HG03159 (cell line): ENCODE measurements around the gene NDUFA3.

ENCODE experiments used
- ATAC-seq: cut with Tn5 transposase; IDR thresholded peaks from one replicate; pipeline ENCODE4 v1.9.1; 2021; ENCODE audit warnings: mild to moderate bottlenecking, moderate library complexity; ENCODE audit not compliant: unreplicated experiment

The NDUFA3 gene

GRCh38 chr19:54107876-54108490, 5.3 kb downstream of the NDUFA3 start:
- no peak for ATAC-seq

- ATAC-seq, result no peak
Measured at GRCh38 chr19:54108496-54108895, 5.8 kb downstream of the NDUFA3 start.

- no peak for ATAC-seq
Measured at GRCh38 chr19:54109651-54110050, 7.0 kb downstream of the NDUFA3 start.

- ATAC-seq, result no peak
Measured at GRCh38 chr19:54114340-54115108, 11.9 kb downstream of the NDUFA3 start.

- peak; percentile 78 for ATAC-seq
Measured at GRCh38 chr19:54115109-54116063, 12.7 kb downstream of the NDUFA3 start, which contains the start of the genes PRPF31 and TFPT. PRPF31 (plus strand) TSS chr19:54115754; CDS start chr19:54118279, 2,525 bp downstream. TFPT (minus strand) TSS chr19:54115657; CDS start chr19:54115269, 388 bp downstream.

GRCh38 chr19:54121259-54121658, 18.6 kb downstream of the NDUFA3 start:
- no peak for ATAC-seq

- no peak for ATAC-seq
Measured at GRCh38 chr19:54123682-54124081, 21.0 kb downstream of the NDUFA3 start.

GRCh38 chr19:54124393-54124792, 21.7 kb downstream of the NDUFA3 start:
- ATAC-seq, result no peak

GRCh38 chr19:54125713-54126112, 23.1 kb downstream of the NDUFA3 start:
- no peak for ATAC-seq

- no peak for ATAC-seq
Measured at GRCh38 chr19:54127688-54128440, 25.2 kb downstream of the NDUFA3 start.

GRCh38 chr19:54128441-54128725, 25.7 kb downstream of the NDUFA3 start:
- no peak for ATAC-seq

GRCh38 chr19:54128796-54129616, 26.4 kb downstream of the NDUFA3 start:
- no peak for ATAC-seq

GRCh38 chr19:54129617-54129996, 27.0 kb downstream of the NDUFA3 start:
- ATAC-seq, result no peak

GRCh38 chr19:54133312-54133956, 30.8 kb downstream of the NDUFA3 start:
- no peak for ATAC-seq

- no peak for ATAC-seq
Measured at GRCh38 chr19:54133957-54134590, 31.4 kb downstream of the NDUFA3 start.

- no peak for ATAC-seq
Measured at GRCh38 chr19:54136086-54136863, 33.6 kb downstream of the NDUFA3 start.

GRCh38 chr19:54136864-54137698, 34.4 kb downstream of the NDUFA3 start:
- peak; percentile 79 for ATAC-seq
